HG03097 (cell line): Measurements from ENCODE around the gene KRT31.
"Not testable (repeated sequence)": the region's sequence is repeated elsewhere in the genome, so short reads cannot be mapped to it uniquely, and the experiment has no call there.

Source experiments
- ATAC-seq: cut with Tn5 transposase; IDR thresholded peaks from one replicate; pipeline ENCODE4 v1.9.1; 2021; ENCODE audit not compliant: unreplicated experiment, low FRiP score

Gene KRT31

DNA sequence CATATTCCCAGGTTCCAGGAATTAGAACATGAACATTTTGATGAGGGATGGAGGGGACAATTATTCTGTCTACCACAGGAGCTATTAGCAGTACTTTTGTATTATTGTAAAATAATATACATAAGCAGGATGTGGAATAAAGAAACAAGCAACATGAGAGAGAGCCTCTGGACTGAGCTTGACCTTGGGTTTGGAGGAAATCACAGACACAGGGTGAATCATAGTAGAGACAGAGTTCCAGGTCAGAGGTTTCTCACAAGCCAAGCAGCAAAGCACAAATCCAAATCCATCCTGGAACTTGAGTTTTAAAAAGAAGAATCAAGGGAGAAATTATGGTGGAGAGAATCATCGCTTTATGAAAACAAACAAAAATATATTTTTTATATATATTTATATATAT lies 5.1 kb downstream of the KRT31 start:
- no peak for ATAC-seq

DNA sequence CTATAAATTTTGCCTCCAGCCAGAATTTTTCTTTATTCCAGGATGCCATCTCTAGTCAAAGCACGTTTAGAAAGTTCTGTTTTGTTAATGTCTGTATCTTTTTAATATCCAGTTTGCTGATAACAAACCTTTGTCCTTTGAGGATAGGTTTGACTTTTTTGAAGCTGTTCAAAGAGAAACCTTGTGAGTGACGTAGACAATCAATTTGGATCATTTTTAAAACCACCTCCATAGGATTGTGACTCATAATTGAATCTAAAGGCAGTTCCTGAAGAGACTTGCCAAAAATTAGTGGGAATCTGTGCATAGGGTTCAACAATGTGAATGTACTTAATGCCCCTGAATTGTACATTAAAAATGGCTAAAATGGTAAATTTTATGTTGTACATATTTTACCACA lies 5.9 kb downstream of the KRT31 start:
- no peak for ATAC-seq

DNA sequence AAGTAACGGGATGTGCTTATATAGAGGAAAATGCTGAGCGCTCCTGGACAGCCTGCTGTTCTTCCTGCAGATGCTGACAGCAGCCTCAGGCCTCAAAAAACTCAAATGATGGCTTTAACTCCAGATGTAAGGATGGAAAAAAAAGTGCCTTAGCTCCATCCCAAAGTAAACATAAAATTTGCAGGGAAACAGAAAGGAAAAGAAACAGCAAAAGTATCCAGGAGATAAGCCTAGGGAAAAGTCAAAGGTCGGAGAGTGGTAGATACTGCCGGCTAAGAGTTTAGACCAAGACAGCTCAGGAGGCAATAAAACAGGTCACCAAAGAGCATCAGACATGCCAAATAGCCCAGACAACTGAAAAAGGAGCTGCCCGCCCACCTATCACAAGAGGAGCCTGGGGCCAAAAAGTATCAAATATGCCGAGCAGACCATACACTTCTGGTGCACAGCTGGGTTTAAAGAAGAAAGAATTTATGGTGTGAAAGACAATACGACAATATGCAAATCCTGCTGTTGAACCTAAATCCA lies 6.9 kb downstream of the KRT31 start:
- ATAC-seq = no peak

DNA sequence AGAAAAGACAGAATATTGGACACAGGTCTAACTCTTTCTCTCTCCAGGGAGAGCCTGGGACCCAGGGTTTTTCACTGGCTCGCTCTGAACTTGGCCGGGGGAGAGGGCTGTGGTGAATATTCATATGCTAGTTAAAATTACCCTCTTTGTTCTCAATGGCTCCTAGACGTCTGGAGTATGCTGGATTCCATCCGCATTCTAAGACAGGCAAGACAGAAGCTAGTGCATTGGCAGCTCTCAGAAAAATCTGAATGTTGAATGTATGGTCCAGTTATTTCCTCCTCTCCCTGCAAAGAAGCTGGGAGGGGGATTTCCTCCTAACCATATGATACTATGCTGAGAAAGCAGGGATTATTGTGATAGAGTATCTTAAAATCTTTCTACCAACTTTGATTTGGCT lies 9.7 kb downstream of the KRT31 start:
- ATAC-seq = no peak

DNA sequence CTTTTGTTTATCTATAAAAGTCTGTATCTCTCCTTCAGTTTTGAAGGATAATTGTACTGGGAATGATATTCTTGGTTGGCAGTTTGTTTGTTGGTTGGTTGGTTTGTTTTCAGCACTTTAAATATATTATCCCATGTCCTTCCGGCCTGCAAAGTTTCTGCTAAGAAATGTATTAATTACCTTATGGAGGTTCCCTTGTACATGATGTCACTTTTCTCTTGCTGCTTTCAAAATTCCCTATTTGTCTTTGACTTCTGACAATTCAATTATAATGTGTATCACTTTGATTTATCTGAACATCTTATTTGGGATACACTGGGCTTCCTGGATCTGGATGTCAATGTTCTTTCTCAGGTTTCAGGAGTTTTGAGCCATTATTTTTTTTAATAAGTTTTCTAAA lies 11.2 kb downstream of the KRT31 start:
- no peak for ATAC-seq

DNA sequence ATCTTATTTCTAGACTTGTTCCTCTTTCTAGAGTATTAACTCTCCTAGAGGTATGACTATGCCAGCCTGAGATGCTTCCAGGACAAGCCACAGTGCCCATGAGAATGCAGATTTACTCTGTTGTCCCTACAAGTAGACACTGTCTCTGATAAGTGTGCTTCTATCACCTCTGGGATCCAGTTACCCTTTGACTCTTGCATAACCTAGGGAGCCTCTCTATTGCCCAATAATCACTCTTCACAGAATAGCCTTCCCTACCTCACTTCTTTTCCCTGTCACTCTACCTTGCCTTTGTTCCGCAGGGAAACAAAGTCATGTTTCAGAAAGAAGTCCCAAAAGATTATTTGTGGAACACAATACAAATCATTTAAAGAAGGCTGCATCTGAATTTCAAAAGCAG lies 13.7 kb downstream of the KRT31 start:
- ATAC-seq = no peak

DNA sequence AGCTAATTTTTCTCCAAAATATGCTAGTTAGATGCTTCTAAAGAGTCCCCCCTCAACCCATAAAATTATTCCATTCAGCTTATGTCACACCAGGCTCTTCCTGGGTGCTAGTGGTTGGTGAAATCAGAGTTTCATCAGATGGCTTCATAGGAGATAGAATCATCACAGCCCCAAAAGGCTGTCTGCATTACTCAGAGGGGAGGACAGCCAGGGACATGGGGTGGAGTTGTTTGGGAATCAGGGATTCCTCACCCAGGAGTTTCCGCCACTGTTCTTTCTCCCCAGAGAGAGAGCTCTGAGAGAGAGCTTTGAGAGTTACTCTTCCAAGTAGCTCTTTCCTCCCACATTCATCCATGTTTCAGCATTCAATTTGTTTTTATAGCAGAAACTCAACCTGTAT lies 15.0 kb downstream of the KRT31 start:
- no peak for ATAC-seq

DNA sequence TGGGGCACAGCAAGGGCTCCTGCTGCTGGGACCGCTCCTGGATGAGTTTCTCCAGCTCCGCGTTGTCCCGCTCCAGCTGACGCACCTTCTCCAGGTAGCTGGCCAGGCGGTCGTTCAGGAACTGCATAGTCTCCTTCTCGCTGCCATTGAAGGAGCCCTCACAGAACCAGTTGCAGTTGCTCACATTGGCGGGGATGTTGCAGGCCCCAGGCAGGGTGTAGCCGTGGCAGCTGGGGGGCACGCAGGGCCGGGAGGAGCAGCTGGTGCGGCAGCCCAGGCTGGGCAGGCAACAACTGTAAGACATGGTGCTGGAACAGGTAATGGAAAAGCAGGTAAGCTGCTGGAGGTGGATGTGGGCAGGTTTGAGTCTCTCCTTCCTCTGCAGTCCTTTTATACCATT lies 15.5 kb downstream of the KRT31 start, which contains the start of gene KRT34:
Gene KRT34 (minus strand): TSS at position 364 of the 400 bp plus-strand sequence. CDS start 60 bp downstream, at position 304.
- not testable (repeated sequence) for ATAC-seq

DNA sequence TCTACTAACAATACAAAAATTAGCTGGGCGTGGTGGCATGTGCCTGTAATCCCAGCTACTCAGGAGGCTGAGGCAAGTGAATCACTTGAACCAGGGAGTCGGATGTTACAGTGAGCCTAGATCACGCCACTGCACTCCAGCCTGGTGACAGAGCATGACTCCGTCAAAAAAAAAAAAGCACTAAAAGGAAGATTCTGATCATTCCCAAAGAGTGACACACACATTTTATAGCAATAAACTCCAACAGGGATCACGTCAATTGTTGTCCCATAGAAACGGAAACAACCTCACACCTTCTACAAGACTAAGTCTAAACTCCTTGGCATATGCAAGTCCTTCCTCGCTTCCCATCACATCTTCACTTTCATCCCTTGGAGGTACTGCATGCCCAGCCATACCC lies 17.3 kb downstream of the KRT31 start:
- ATAC-seq = not testable (repeated sequence)

DNA sequence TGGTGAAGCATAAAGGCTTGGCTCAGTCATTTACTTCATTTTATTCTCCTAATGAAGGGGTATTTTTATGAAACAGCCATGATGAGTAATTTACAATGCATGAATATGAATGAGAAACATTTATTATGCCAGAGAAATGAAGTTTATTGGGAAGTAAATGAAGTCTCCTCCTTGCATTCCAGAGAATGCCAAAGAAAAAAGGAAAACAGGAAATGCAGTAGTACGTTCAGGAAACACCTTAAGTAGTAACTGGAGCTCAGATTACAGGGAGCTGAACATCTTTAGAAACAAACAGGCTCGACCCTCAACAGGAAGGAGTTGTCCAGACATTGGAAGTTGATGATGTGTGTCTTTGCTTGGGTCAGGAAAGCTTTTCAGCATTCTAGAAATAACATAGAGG lies 19.9 kb downstream of the KRT31 start:
- ATAC-seq = no peak

DNA sequence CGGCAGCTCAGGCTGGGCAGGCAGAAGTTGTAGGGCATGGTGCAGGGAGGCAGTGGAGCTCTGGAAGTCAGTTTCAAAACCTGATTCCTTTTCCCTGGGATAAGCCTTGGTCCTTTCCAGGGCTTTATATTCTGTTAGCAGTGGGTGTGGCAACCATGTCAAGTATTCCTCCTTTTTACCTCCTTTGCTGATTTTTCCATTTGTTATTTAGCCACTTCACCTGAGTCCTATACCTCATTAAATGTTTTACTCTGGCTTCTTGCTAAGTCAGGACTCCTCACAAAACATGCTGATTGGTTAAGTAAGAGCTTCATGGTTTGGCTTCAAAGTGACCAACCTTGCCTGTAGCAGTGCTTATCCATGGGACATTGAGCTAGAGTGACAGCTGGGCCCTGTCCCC lies 27.7 kb downstream of the KRT31 start, which contains the start of gene KRT33B:
Gene KRT33B (minus strand): TSS at position 101 of the 400 bp plus-strand sequence. CDS start 63 bp downstream, at position 38.
- ATAC-seq = no peak

DNA sequence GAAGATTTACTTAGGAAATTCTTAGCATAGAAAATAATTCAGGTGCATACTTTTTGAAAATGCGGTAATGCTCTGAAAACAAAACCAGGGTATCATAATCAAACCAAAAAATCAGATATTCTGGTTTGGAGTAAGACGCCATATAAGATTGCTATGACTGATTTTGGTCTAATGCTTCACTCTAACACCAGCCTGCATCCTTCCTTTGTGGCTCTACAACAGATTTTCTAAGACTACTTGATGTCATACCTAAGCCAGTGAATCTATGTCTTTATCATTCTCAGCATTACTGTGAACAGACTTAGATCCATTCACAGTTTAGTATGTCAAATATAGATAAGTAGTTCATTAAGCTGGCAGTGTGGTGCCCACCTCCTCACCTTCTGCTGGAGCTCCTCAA lies 28.4 kb downstream of the KRT31 start:
- no peak for ATAC-seq

DNA sequence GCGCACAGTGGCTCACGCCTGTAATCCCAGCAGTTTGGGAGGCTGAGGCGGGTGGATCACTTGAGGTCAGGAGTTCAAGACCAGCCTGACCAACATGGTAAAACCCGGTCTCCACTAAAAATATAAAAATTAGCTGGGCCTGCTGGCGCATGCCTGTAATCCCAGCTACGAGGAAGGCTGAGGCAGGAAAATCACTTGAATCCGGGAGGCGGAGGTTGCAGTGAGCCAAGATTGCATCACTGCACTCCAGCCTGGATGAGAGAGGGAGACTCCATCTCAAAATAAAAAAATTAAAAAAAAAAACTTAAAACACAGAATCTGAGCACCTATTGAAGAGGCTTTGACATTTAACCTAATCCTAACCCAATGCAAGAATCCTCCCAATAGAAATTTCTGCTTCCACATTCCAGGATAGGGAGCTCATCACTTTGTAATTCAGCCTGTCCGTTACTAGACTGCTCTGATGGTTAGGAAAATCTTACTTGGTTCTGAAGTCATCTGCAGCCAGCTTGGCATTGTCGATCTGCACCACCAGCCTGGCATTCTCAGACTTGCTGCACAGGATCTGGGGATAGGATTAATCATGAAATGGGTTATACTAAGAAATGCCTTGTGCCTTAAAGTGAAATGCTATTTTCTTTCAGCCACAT lies 29.9 kb downstream of the KRT31 start:
- ATAC-seq = no peak

DNA sequence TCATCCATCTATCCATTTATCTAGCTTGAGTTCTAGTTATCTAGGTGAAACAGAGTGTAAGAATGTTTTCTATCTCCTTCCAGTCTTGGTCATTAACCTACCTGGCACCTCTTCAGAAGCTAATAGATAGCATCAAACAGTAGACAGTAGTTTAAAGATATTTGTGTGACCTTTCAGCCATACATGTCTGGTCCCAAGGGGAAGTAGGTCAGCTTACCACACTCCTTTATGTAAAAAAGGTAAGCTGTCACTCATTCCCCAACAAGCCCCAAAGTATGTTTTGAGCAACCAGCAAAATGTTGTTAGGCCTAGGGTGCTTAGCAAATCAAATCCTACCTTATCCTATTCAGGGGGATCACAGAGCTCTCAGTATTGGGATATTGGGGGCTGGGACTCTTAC lies 31.3 kb downstream of the KRT31 start:
- no peak for ATAC-seq

DNA sequence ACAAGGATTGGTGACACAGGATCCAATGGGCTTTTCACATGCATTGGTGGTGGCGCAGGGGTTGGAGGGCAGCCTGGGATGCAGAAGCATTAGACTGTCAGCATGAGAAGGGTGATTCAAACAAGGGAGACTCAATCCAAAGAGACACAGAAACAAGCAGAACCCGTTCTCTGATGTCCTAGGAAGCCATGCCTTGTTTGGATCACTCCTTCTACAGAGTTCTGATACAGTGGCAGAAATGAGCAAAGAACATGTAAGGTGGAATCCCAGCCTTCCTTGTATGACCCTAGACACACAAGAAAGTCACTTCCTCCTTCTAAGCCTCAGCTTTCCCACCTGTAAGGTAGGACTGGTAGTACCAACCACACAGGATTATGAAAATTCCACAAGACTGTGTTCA lies 33.5 kb downstream of the KRT31 start:
- no peak for ATAC-seq

DNA sequence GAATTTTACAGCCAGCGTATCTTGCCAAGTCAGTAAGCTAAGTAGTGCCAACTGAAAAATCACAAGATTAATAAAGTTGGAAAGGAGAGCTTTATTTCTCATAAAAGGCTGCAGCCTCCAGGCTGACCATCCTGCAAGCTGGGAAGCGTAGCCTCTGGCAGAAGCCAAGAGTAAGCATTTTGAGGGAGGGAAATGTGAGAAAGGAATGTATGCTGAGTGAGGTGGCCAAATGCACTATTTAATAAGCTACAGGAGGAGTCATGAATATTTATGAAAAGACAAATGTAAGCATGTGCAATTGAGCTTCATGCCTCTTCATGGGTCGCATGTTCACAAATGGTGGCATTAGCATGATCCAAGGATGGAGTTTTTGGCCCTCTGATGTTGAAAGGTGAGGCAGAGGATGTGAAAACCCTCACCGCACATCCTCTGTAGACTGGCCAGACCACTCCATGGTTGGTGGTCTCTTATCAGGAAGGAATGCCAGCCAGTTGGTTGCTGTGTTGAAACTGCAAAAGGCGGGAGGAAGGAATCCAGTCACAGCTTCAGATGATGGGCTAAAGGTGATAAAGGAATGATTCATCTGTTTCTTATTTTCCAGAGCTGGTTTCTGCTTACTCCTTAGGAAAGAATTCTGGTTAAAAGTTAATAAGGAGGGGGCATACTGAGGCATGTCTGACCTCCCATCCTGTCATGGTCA lies 37.0 kb downstream of the KRT31 start:
- no peak for ATAC-seq

DNA sequence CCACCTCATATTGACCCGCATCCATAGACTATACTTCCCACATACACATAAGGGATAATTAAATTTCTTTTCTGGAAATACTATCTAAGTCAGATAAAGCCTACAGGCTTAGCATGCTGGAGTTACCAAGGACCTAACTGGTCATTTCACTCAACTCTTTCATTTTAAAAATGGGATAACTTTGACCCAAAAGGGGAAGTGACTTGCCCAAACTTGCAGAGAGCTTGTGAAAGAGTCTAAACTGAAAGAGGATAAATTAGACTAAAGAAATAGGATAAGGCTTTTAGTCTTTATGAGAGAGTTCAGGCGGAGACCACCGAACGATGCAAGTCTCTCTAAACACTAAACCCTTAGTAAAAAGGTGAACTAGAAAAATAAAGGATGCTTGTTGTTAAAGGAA lies 42.9 kb downstream of the KRT31 start:
- no peak for ATAC-seq

DNA sequence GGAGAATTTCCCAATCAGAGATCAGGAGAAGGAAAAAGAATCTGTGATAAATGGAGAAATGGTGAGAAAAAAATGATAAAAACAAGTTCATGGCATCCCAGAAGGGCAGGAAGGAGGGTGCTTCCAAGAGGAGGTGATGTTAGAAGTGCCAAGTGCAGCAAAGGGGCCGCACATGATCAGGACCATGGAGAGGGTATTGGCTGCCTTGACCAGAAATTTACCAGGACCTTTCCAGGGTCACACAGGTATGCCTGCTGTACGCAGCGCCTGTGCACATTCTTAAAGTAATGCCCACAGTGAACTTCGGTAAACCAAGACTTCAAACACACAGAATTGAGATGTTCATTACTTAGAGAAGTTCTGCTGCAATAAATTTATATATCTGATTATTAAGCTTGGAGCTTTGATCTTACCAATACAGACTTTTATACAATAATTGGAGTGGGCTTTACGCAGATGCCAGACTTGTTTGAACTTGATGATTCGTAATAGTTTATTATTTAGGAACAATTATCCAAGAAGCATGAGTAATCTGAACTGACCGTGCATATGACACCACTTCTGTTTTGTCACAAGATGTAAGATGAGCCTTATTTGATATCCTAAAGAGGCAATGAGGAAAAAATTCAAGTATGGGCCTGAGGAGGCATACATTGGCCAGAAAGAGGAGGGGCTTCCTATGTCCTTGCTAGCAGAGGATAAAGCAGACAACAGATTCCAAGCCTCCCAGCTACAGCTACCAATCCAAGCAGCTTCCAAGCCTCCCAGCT lies 44.6 kb downstream of the KRT31 start:
- ATAC-seq = no peak

DNA sequence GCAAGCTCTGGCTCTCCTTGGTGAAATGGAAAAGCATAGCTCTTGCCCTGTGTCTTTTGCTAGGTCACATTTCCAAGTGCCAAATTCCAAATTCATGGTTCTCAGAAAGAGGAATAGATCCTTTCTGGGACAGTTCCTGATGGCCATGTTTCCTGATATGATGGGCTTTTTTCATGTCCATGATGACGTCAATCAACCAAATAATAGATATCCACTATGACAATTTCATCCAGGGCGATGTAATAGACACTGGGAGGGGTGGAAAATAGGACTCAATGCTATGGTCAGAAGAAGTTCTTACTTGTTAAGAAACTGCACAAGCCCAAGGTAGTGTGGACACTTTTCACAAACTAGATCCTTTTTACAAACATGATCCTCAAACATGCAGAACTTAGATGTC lies 46.2 kb downstream of the KRT31 start:
- ATAC-seq = no peak

DNA sequence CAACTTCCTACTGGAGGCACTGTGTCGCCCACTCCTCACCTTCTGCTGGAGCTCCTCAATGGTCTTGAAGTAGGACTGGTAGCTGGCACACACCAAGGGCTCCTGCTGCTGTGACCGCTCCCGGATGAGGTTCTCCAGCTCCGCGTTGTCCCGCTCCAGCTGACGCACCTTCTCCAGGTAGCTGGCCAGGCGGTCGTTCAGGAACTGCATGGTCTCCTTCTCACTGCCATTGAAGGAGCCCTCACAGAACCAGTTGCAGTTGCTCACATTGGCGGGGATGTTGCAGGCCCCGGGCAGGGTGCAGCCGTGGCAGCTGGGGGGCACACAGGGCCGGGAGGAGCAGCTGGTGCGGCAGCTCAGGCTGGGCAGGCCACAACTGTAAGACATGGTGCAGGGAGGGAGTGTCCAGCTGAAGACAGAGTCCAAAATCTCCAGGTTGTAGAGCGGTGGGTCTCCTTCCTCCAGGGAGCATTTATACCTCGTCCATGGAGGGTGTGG lies 47.0 kb downstream of the KRT31 start, which contains the start of gene KRT33A:
Gene KRT33A (minus strand): TSS at position 448 of the 498 bp plus-strand sequence. CDS start 61 bp downstream, at position 387.
- not testable (repeated sequence) for ATAC-seq
